Measurements from ENCODE around the gene NDUFAF2. TPM values are rescaled to one million over a fixed set of nuclear protein-coding genes. Genes with fewer than 3 reads are reported as not detected.
"Not testable (repeated sequence)": the region's sequence is repeated elsewhere in the genome, so short reads cannot be mapped to it uniquely, and the experiment has no call there.

Gene NDUFAF2
- total RNA-seq, 1 donor from 2014 or later = 32.3 TPM

DNA sequence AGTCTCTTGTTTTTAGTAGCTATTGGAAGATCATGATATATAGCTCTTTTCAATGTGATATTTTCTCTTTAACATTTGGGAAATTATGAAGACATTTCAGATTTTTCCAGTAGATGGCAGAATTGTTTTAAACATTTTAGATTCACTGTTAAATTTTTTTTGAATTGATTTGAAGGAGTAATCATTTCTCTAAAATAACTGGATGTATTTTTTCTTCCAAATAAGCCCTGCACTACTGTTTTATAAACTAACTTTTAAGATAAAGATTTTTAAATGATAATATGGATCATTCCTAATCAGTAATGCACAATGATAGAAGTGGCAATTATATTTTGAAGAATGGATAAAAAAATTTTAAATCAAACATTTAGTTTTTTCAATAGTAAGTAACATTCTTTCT is 14.2 kb downstream of the NDUFAF2 start:
- no peak overlapping the region for H3K4me3 ChIP-seq (ENCODE audit: low read depth, low read length)
- DNase-seq (ENCODE audit: low read depth) = no peak
- TF ChIP-seq, protein P1, sequence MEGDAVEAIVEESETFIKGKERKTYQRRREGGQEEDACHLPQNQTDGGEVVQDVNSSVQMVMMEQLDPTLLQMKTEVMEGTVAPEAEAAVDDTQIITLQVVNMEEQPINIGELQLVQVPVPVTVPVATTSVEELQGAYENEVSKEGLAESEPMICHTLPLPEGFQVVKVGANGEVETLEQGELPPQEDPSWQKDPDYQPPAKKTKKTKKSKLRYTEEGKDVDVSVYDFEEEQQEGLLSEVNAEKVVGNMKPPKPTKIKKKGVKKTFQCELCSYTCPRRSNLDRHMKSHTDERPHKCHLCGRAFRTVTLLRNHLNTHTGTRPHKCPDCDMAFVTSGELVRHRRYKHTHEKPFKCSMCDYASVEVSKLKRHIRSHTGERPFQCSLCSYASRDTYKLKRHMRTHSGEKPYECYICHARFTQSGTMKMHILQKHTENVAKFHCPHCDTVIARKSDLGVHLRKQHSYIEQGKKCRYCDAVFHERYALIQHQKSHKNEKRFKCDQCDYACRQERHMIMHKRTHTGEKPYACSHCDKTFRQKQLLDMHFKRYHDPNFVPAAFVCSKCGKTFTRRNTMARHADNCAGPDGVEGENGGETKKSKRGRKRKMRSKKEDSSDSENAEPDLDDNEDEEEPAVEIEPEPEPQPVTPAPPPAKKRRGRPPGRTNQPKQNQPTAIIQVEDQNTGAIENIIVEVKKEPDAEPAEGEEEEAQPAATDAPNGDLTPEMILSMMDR (conservative IDR thresholded peaks at IDR 0.05; ENCODE audit: low read depth, low read length) = no peak

DNA sequence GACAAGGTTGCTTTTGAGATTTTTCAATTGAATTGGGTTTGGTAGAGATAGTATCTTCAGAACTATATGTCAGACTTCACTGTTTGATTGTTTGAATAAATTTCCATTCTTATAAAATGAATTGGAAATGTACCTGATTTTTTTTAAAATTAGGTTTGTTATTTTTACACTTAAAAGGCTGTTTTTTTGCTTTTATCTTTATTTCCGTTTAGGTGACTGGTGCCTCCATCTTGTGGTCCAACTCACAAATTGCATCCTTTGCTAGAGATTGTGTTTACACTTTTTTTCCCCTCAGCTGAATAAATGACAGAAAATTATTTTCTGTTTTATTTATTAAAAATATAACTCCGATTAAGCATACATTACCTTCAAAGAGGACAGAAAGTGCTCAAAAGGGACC is 15.6 kb downstream of the NDUFAF2 start:
- no peak for DNase-seq (ENCODE audit: low read depth)
- TF ChIP-seq, protein P1 (conservative IDR thresholded peaks at IDR 0.05; ENCODE audit: low read depth, low read length) = peak; percentile 70
- no peak overlapping the region for H3K4me3 ChIP-seq (ENCODE audit: low read depth, low read length)

DNA sequence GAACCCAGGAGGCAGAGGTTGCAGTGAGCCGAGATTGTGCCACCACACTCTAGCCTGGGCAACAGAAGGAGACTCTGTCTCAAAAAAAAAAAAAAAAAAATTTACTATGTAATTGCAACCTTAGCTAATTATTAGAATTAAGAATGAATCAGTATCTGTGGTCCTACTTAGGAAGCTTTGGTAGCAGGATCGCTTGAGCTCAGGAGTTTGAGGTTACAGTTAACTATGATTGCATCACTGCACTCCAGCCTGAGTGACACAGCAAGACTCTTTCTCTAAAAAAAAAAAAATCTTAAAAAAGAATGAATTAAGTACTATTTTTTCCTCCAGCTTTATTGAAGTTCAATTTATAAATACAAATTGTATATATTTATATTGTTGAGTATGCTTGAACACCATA is 16.7 kb downstream of the NDUFAF2 start:
- TF ChIP-seq, protein P1 (conservative IDR thresholded peaks at IDR 0.05; ENCODE audit: low read depth, low read length) = no peak
- DNase-seq (ENCODE audit: low read depth) = peak; percentile 65
- no peak overlapping the region for H3K4me3 ChIP-seq (ENCODE audit: low read depth, low read length)

DNA sequence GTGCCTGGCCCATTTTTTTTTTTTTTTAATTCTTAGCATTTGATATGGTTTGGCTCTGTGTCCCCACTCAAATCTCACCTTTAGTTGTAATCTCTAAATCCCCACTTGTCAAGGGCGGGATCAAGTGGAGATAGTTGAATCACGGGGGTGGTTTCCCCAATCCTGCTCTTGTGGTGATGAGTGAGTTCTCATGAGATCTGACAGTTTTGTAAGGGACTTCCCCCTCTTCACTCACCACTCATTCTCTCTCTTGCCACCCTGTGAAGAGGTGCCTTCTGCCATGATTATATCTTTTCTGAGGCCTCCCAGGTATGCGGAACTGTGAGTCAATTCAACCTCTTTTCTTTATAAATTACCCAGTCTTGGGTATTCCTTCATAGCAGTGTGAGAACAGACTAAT is 27.2 kb downstream of the NDUFAF2 start:
- no peak for DNase-seq (ENCODE audit: low read depth)
- TF ChIP-seq, protein P1 (conservative IDR thresholded peaks at IDR 0.05; ENCODE audit: low read depth, low read length) = no peak
- no peak overlapping the region for H3K4me3 ChIP-seq (ENCODE audit: low read depth, low read length)

DNA sequence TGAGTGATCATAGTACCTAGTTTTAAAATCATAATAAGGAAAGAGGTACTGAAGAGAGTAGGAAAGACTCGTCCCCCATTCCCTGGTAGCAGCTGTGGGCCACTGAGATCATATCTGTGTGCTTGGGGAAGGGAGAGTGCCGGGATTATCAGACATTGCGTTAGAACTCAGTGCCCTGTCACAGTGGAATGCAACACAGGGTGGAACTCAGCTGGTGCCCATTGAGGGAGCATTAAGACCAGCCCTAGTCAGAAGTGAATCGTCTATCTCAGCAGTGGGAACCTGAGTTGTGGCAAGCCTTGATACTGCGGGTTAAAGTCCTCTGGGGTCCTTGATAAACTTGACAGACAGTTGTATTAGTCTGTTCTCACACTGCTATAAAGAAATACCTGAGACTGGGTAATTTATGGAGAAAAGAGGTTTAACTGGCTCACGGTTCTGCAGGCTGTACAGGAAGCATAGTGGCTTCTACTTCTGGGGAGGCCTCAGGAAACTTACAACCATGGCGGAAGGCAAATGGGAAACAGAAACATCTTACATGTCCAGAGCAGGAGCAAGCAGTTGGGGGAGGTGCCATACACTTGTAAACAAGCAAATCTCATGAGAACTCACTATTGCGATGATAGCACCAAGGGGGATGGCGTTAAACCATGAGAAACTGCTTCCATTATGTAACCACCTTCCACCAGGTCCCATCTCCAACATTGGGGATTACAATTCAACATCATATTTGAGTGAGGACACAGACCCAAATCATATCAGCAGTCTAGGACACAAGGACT is 33.1 kb downstream of the NDUFAF2 start:
- no peak for DNase-seq (ENCODE audit: low read depth)
- no peak overlapping the region for H3K4me3 ChIP-seq (ENCODE audit: low read depth, low read length)
- TF ChIP-seq, protein P1 (conservative IDR thresholded peaks at IDR 0.05; ENCODE audit: low read depth, low read length) = no peak

DNA sequence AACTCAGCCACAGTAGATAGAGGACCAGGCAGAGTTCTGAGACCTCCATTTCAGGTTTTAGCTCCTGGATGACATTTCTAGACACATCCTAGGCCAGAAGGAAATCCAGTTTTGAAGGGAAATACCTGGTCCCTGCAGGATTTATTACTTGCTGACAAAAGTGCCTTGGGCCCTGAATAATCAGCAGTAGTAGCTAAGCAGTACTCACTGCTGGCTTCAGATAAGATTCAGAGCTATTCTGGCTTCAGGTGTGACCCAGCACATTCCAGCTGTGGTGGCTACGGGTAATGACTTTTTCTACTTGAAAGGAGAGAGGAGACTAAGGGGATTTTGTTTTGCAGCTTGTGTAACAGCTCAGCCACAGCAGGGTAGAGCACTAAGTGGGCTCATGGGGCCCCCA is 34.0 kb downstream of the NDUFAF2 start:
- TF ChIP-seq, protein P1 (conservative IDR thresholded peaks at IDR 0.05; ENCODE audit: low read depth, low read length) = no peak
- no peak for DNase-seq (ENCODE audit: low read depth)
- H3K4me3 ChIP-seq (ENCODE audit: low read depth, low read length) = no peak overlapping the region

DNA sequence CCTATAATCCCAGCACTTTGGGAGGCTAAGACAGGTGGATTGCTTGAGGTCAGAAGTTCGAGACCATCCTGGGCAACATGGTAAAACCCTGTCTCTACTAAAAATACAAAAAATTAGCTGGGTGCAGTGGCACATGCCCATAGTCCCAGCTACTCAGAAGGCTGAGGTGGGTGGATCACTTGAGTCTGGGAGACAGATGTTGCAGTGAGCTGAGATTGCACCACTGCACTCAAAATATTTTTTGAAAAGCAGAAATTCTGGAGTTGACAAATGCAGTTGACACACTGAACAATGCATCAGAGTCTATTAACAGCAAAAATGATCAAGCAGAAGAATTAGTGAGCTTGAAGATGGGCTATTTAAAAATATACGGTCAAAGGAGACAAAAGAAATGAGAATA is 35.5 kb downstream of the NDUFAF2 start:
- DNase-seq (ENCODE audit: low read depth) = no peak
- TF ChIP-seq, protein P1 (conservative IDR thresholded peaks at IDR 0.05; ENCODE audit: low read depth, low read length) = no peak
- H3K4me3 ChIP-seq (ENCODE audit: low read depth, low read length) = no peak overlapping the region

DNA sequence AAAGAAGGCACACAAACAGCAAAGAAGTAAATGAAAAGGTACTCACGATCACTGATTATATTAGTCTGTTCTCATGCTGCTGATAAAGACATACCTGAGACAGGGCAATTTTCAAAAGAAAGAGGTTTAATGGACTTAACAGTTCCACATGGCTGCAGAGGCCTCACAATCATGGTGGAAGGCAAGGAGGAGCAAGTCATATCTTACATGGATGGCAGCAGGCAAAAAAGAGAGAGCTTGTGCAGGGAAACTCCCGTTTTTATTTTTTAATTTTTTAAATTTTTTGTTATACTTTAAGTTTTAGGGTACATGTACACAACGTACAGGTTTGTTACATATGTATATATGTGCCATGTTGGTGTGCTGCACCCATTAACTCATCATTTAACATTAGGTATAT is 37.1 kb downstream of the NDUFAF2 start:
- not testable (repeated sequence) for DNase-seq (ENCODE audit: low read depth); H3K4me3 ChIP-seq (ENCODE audit: low read depth, low read length)
